Dedifferentiated amniotic fluid mesenchymal stem cell (primary cell): ENCODE measurements around the gene TUB.

Experiments used
- DNase-seq: peaks from one replicate; pipeline ENCODE4 v3.0.0-alpha.2; 2016; ENCODE audit errors: extremely low spot score

Gene TUB

DNA sequence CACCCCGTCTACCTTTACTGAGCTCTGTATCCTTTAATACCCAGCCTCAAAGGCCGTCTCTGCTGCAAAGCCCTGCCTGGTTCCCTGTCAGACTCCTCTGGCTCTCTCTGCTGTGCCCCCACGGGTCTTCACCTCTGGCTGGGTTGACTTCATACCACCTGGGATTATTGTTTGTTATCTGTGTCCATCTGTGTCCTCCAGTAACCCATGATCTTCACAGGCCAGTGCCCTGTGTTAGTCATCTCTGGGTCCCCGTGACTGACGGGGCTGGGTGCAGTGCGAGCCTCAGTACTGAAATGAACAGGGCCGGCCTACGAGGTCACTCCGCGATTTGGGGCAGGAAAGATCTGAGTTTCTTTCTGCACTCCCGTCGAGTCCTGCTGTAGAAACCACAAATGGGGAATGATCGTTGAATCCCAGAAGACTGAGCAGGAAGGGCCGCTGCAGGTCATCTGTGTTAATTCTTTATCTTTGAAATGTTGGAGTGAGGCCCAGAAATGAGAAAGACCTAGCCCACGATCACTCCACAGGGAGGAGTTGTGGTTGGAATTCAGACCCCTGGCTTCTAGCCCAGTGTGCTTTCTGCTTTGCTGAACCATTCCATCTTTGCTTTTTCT lies 12.3 kb upstream of the TUB start:
- DNase-seq = peak; percentile 50

DNA sequence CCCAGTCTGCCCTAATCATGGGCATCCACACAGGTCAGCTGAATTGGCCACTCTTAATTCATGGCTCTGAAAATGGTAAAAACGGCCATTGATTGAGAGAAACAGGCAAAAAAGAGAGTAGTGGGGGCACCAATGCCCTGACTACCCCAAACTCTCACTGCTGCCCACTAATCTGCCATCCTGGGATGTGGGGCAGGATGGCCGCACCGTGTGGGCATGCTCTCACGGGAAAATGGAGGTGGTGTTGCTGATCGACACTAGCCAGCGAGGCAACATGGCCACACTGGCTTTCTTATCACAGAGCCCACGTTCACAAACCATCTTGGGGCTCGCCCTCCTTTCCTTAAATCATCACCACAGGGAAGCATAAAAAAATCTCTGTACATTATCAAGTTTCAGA lies 11.2 kb upstream of the TUB start:
- DNase-seq = no peak

GRCh38 chr11:8070417-8071115 lies 10.4 kb upstream of the TUB start:
- peak; percentile 36 for DNase-seq

- no peak for DNase-seq
Observed at GRCh38 chr11:8071616-8072581, 9.1 kb upstream of the TUB start.

DNA sequence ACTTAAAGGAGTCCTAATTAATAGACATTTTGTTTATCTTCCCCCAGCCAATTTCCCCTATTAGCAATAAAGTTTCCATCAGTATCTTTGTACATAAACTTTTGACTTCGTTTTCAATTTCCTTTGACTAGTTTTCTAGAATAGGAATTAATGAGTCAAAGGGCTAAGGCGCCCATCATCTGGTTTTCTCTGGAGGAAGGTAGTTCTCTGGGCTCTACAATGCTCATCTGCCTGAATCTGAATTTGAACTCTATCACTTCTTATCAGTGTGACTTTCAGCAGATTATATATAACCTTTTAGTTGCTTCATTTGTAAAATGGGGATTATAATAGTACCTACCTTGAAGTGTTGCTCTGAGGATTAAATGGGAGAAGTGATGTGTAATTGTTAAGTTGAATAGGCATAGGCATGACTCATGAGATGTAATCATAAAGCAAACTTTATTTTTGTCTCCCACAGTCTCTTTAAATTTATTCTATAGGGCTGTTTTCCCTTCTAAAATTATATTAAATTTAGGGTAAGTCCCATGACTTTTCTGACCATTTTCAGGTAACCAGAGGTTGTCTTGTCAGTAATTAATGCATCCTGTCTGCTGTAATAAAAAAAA lies 5.8 kb upstream of the TUB start:
- no peak for DNase-seq

DNA sequence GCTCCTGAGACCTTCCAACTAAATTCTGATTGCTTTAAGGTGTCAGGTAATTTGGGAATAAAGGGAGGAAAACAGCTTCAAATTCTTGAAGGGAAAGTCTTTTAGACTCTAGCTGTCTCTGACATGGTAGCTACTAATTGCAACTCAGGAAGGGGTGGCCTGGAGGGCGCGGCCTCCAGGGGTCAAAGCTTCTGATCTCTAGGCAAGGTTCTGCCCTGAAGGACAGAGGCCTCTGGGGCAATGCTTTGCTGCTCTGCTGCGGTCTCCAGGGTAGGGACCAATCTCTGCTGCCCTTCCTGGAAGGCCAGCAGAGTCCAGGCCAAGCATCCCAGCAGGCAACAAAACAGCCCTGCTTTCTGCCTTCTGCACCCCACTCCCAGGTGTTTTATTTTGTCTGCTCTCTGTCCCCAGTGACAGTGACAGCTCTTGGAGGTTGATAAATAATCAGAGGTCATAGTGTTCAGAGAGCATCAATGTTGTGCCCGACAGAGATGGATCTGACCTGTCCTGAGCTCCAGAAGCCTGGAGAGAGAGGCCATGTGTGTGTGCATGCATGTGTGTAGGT lies 1.8 kb upstream of the TUB start:
- no peak for DNase-seq

GRCh38 chr11:8080069-8080670 lies 841 bp upstream of the TUB start:
- DNase-seq = no peak

- no peak for DNase-seq
Observed at GRCh38 chr11:8081591-8082250, 710 bp downstream of the TUB start.

DNA sequence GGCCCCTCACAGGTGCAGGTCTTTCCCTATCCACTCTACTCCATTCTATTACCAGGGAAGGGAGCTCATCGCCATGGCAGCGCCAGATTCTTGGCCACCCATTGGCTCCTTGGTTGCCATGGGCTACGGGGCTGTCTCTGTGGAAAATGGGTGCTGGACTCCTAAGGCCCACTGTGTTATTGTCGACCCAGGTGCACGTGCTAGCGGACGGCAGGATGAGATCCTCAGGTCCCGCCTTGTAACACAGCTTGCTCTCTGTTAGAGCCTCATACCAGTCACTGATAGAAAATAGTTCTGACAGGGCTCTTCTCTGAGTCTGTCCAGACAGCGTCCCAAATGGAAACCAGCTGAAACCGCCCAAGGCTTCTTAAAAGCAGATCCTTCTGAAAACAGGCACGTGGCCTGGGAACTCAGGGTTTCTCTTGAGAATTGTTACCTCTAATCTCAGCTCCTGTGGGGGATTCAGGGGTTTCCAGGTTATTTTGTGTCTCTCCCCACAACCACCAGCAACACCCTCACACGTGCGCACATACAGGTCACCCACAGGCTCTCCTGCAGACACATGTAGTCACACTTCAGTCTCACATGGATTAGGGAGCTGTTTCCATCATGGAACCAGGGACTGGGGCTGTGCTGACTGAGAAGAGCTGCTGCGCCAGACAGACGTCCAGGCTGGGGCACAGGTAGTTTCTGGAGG lies 1.5 kb downstream of the TUB start:
- DNase-seq = no peak

DNA sequence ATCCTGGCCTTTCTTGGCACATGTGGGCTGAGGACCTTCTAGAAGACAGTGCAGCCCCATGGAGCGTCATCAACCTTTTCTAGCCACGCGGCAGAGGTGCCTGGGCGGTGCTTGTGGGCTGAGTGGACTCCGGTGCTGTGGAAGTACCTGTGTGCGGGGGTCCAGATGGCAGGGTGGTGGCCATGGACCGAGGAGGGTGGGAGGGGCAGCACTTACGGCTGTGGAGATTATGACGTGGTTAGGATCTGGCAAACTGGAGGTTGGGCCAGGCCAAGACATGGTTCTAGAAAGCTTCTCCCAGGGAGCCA lies 2.0 kb downstream of the TUB start:
- no peak for DNase-seq

DNA sequence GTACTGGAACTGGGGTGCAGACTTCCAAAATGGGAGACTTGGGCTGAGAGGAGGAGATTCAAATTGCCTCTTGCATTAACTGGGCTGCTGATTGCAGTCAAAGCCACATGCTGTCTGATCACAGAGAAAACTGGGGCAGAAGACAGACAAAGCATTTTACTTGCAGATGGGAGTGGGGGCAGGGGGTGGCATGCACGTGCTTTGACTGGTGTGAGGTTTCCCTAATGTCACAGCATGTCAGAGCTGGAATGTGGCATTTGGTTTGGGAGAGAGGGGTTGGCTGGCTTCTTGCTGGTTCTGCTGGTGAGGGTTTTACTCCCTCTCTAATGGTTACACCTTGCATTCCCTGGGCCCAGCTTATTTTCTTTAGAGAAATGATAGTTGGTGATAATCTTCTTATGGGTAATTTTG lies 2.9 kb downstream of the TUB start:
- no peak for DNase-seq

DNA sequence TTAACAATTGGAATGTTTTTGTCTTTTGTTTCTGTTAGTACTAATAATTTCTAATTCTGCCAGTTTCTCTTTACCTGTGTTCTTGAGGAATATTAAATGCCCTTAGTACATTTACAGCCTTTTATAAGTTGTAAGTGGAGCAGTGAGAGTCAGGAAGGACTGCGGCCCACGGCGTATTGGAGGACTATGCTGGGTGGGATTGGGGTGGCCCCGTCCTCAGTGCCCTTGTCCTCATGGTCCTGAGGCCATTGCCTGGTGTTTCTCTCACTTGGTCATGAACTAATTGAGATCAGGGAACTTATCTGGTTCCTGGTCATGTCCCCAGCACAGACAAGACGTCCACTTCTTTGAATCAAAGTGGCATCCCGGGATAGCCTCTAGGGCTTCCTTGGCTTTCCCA lies 3.3 kb downstream of the TUB start:
- DNase-seq = no peak

- no peak for DNase-seq
Observed at GRCh38 chr11:8085011-8085645, 4.1 kb downstream of the TUB start.

- no peak for DNase-seq
Observed at GRCh38 chr11:8086001-8086479, 5.0 kb downstream of the TUB start.

GRCh38 chr11:8086571-8086970 lies 5.6 kb downstream of the TUB start:
- no peak for DNase-seq

DNA sequence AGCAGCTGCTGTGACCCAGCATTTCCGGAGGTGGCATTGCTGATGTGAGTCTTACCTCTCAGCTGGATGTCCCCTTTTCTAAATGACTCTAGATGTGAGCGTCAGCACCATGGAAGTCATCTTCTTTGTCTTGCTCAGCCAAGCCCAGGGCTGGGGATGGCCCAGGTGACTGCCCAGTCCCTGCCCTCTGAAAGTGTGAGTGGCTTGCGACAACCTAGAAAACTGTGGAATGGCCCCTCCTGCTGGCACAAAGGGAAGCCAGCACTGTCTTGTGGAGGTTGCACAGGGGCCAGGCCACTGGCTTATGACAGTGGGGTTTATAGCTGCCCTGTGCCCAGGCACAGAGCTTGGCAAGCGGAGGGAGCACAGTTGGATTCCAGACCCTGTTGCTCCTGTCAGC lies 6.2 kb downstream of the TUB start:
- DNase-seq = no peak

DNA sequence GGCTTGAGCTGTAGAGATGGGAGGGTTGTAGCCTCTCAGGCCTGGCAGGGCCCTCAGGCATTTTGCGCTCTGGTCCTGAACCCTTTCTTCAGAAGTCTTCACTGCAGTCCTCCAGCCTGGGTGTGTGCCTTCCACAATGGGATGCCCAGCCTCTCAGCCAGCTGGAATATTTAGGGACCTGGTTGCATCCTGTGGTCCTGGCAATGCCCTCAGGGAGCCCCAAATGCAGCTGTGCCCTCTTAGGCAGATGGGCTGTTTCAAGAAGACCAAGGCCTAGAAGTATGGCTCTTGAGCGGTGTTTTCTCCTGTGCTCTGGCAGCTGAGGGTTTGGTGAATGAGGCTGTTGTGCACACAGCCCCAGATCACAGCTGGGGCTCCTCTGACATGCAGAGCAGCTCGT lies 6.7 kb downstream of the TUB start:
- no peak for DNase-seq

GRCh38 chr11:8089791-8090510 lies 8.9 kb downstream of the TUB start:
- no peak for DNase-seq

DNA sequence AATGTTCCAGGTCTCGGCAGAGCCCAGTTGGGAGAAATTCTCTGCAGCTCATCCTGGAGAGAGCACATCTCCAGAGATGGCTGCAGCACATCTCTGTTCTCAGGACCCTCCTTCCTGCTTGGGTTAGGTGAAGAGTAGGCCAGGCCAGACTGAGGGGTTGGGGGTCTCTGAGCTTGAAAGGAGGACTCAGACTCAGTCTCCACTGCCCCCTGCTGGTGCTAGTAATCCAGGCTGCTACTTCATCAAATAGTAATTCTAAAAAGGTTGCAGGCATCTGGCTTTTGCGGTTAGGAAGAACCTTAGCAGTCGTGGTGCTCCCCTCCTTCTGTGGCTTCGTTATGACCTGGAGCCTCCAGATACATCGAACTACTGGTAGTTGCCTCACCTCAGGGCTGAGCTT lies 9.7 kb downstream of the TUB start:
- no peak for DNase-seq
